Thyroid gland (tissue), 4 donors: ENCODE measurements around the gene PLCD4. TPM values are rescaled to one million over a fixed set of nuclear protein-coding genes. Genes with fewer than 3 reads are reported as not detected.
A peak's percentile ranks its signal among the peaks of the same experiment; 100 is the strongest.

Source experiments
- DNase-seq, 2 donors: peaks; one replicate each; pipeline ENCODE4 v3.0.0-alpha.2; 2019
- H3K27ac ChIP-seq, 3 donors: fragments of 200-600 bp; sonication (generic); 1 replicate in 2 of 3; 2 replicates in 1 of 3; pipeline ENCODE4 v1.5.1; 2016 to 2019; ENCODE audit warnings: mild to moderate bottlenecking in 1 of 3, moderate library complexity in 1 of 3
- H3K27me3 ChIP-seq: fragments of 200-600 bp; sonication (generic); one replicate; pipeline ENCODE4 v1.5.1; 2019
- H3K36me3 ChIP-seq, 2 donors: fragments of 200-600 bp; sonication (generic); one replicate each; pipeline ENCODE4 v1.5.1; 2016 to 2019
- H3K4me1 ChIP-seq, 2 donors: fragments of 200-600 bp; sonication (generic); one replicate each; pipeline ENCODE4 v1.5.1; 2017 to 2019
- H3K4me3 ChIP-seq, 3 donors: fragments of 200-600 bp; sonication (generic); replicated peaks in 1 of 3; 1 replicate in 2 of 3; 2 replicates in 1 of 3; pipeline ENCODE4 v1.5.1; 2016; ENCODE audit warnings: mild to moderate bottlenecking in 1 of 3
- H3K9me3 ChIP-seq: fragments of 200-600 bp; sonication (generic); one replicate; pipeline ENCODE4 v1.5.1; 2017
- POLR2A ChIP-seq, 2 donors: fragments of 450-650 bp; IDR thresholded peaks; one replicate each; pipeline ENCODE4 v1.6.1; 2017; ENCODE audit warnings: antibody characterized with exemption in 2 of 2, mild to moderate bottlenecking in 2 of 2, moderate library complexity in 1 of 2
- WGBS, 2 donors: methylation state at CpG; one replicate each; pipeline ENCODE4 v1.1.5; 2017; 5-methylcytosine and 5-hydroxymethylcytosine counted together
- intact Hi-C: fragments of 100-400 bp; cut with DNase I; formaldehyde crosslinking; loops from one replicate; pipeline ENCODE4 v1.15.1; 2023
- total RNA-seq, 4 donors: library from RNA; depleted of rRNA; stranded (reverse); fragments of >200 nt; gene quantifications; one replicate each; pipeline ENCODE4 v1.2.3, GENCODE V29; 2016
- TF ChIP-seq, protein P1 (sequence below), 6 experiments: fragments of 200-600 bp in 3 of 6; fragments of 450-650 bp in 3 of 6; sonication (generic) in 3 of 6; IDR thresholded peaks; one replicate each; pipeline ENCODE4 v1.5.1; 2016 to 2019; ENCODE audit warnings: antibody characterized with exemption in 6 of 6, mild to moderate bottlenecking in 2 of 6, inconsistent platforms in 1 of 6, moderate library complexity in 1 of 6

Gene PLCD4
- total RNA-seq, result 1 to 10 TPM in 3 of 4 donors, under 1 TPM in 1; 0.89 to 3.1 (median 1.9) TPM

- intact Hi-C loops, result no loop called here
- DNase-seq, result peak; percentile 12 to 30
- TF ChIP-seq, protein P1, sequence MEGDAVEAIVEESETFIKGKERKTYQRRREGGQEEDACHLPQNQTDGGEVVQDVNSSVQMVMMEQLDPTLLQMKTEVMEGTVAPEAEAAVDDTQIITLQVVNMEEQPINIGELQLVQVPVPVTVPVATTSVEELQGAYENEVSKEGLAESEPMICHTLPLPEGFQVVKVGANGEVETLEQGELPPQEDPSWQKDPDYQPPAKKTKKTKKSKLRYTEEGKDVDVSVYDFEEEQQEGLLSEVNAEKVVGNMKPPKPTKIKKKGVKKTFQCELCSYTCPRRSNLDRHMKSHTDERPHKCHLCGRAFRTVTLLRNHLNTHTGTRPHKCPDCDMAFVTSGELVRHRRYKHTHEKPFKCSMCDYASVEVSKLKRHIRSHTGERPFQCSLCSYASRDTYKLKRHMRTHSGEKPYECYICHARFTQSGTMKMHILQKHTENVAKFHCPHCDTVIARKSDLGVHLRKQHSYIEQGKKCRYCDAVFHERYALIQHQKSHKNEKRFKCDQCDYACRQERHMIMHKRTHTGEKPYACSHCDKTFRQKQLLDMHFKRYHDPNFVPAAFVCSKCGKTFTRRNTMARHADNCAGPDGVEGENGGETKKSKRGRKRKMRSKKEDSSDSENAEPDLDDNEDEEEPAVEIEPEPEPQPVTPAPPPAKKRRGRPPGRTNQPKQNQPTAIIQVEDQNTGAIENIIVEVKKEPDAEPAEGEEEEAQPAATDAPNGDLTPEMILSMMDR (IDR thresholded peaks at IDR 0.05), result no peak
- TF ChIP-seq POLR2A (IDR thresholded peaks at IDR 0.05), result peak in 1 of 2 donors; percentile 28
Observed at GRCh38 chr2:218607436-218608115, at the start of gene PLCD4. PLCD4 (plus strand) TSS chr2:218607899; CDS start chr2:218615740, 7,841 bp downstream.

DNA sequence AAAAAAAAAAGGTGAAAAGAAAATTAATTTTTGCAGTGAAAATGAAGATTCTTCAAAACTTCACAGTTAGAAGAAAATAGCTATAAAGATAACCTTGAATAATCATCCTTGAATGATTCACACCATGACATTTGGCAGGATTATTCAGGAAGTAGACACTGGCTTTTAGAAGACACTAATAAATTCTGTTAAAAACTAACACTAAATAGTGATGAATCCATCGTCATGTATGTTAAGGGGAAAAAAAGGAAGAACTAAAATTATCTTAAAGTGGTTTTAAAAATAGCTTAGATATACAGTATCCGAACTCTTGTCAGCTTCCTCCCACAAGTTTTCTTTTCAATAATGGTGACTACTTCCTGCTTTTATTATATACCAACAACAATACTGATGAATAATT, 49.8 kb upstream of the PLCD4 start:
- H3K36me3 ChIP-seq, result peaks cover 12 to 13% of the 10 kb centered on the region in 2 donors
- H3K27ac ChIP-seq, result peak overlapping the region in 2 of 3 donors; percentile 17 to 28
- DNase-seq, result no peak
- intact Hi-C loops, result no loop called here
- H3K4me3 ChIP-seq, result no peak overlapping the region
- H3K9me3 ChIP-seq, result no peaks in the 10 kb centered on the region
- peaks cover 4 to 12% of the 10 kb centered on the region in 2 donors for H3K4me1 ChIP-seq
- WGBS, 2 donors, result 78 to 79% methylated on average over 2 of the region's 2 CpGs
- TF ChIP-seq, protein P1 (IDR thresholded peaks at IDR 0.05), result no peak
- no peak for TF ChIP-seq POLR2A (IDR thresholded peaks at IDR 0.05)
- H3K27me3 ChIP-seq, result no peaks in the 10 kb centered on the region

More at GRCh38 chr2:218607436-218608115, at the start of gene PLCD4:
- Histone ChIP-seq H3K4me1 (peaks cover 5 to 23% of the 10 kb centered on the region in 2 donors), H3K36me3 (no peaks in the 10 kb centered on the region), H3K27me3 (no peaks in the 10 kb centered on the region), H3K27ac (peak within 1 kb of the TSS in 2 of 3 donors; percentile 50 to 61), H3K4me3 (no peak within 1 kb of the TSS), H3K9me3 (no peaks in the 10 kb centered on the region)
- WGBS, 2 donors, result 18 to 25% methylated on average over 8 of the region's 8 CpGs

GRCh38 chr2:218558986-218559385, 48.7 kb upstream of the PLCD4 start:
- WGBS, 2 donors, result 37 to 62% methylated on average over 3 of the region's 3 CpGs
- Histone ChIP-seq H3K36me3 (peaks cover 5 to 7% of the 10 kb centered on the region in 2 donors), H3K4me3 (no peak overlapping the region), H3K9me3 (no peaks in the 10 kb centered on the region), H3K27ac (peak overlapping the region; percentile 17 to 45 (median 28)), H3K27me3 (no peaks in the 10 kb centered on the region), H3K4me1 (peaks cover 4 to 12% of the 10 kb centered on the region in 2 donors)
- peak; percentile 64 to 67 for DNase-seq
- no peak for TF ChIP-seq POLR2A (IDR thresholded peaks at IDR 0.05)
- TF ChIP-seq, protein P1 (IDR thresholded peaks at IDR 0.05), result no peak
- intact Hi-C loops, result no loop called here

DNA sequence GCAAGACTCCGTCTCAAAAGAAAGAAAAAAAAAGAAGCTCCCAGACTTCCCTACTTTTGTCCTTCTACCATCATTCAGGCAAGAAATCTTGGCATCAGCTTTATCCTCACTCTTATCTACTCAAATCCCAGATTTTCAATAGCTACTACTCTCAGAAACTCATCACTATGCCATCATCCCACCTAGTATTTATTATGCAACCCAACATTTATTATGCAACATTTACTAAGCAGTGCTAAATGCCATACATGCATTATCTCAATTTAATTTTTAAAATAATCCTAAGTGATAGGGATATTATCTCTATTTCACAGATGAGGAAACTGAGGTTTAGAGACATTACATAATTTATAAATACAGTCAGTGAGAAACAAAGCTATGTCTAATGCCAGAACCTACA, 43.6 kb upstream of the PLCD4 start:
- no peaks in the 10 kb centered on the region for H3K9me3 ChIP-seq
- H3K36me3 ChIP-seq, result peaks cover 0 to 3% of the 10 kb centered on the region in 2 donors
- peaks cover 0 to 10% of the 10 kb centered on the region in 2 donors for H3K4me1 ChIP-seq
- 94 to 95% methylated on average over 1 of the region's 1 CpG for WGBS, 2 donors
- TF ChIP-seq, protein P1 (IDR thresholded peaks at IDR 0.05), result no peak
- no peak for TF ChIP-seq POLR2A (IDR thresholded peaks at IDR 0.05)
- intact Hi-C loops, result loop anchor here (10.0 kb wide), 2 partner anchors 81 to 299 kb away; partner anchors contain the start of gene GPBAR1
- H3K27ac ChIP-seq, result no peak overlapping the region
- no peak for DNase-seq
- no peak overlapping the region for H3K4me3 ChIP-seq
- H3K27me3 ChIP-seq, result no peaks in the 10 kb centered on the region

- H3K4me3 ChIP-seq, result no peak overlapping the region
- H3K27me3 ChIP-seq, result no peaks in the 10 kb centered on the region
- H3K9me3 ChIP-seq, result no peaks in the 10 kb centered on the region
- TF ChIP-seq, protein P1 (IDR thresholded peaks at IDR 0.05), result no peak
- TF ChIP-seq POLR2A (IDR thresholded peaks at IDR 0.05), result no peak
- intact Hi-C loops, result loop anchor here (5.0 to 10.0 kb wide), 3 partner anchors 79 to 301 kb away; partner anchors contain the start of gene GPBAR1
- H3K27ac ChIP-seq, result no peak overlapping the region
- WGBS, 2 donors, result 91 to 92% methylated on average over 1 of the region's 1 CpG
- peaks cover 0 to 3% of the 10 kb centered on the region in 2 donors for H3K36me3 ChIP-seq
- no peak for DNase-seq
- H3K4me1 ChIP-seq, result peaks cover 16 to 27% of the 10 kb centered on the region in 2 donors
Observed at GRCh38 chr2:218566296-218566695, 41.4 kb upstream of the PLCD4 start.
